ENCODE data around the gene PRKCSH. TPM values are rescaled to one million over a fixed set of nuclear protein-coding genes. Genes with fewer than 3 reads are reported as not detected.
"Not testable (repeated sequence)": the region's sequence is repeated elsewhere in the genome, so short reads cannot be mapped to it uniquely, and the experiment has no call there.

Gene PRKCSH
- total RNA-seq, 1 experiment from 2014 or later, result 164 TPM

- Histone ChIP-seq H3K9me3 (replicated peaks) (no peaks in the 10 kb centered on the region), H3K4me3 (peak overlapping the region; percentile 25), H3K27ac (no peak overlapping the region), H3K36me3 (peaks cover 7% of the 10 kb centered on the region; the same call in 1 of the 2 replicates), H3K27me3 (no peaks in the 10 kb centered on the region), H3K4me1 (0 out of 2 replicates have a peak, but pooled peaks cover 2% of the 10 kb centered on the region)
- no peak for DNase-seq
Measured at GRCh38 chr19:11451871-11452619, 16.6 kb downstream of the PRKCSH start.

- Histone ChIP-seq H3K4me3 (peak overlapping the region; percentile 25), H3K27me3 (no peaks in the 10 kb centered on the region), H3K27ac (no peak overlapping the region), H3K36me3 (peaks cover 7% of the 10 kb centered on the region; the same call in 1 of the 2 replicates), H3K9me3 (replicated peaks) (no peaks in the 10 kb centered on the region), H3K4me1 (0 out of 2 replicates have a peak, but pooled peaks cover 2% of the 10 kb centered on the region)
- DNase-seq, result peak in 1 of 2 experiments; percentile 47
Measured at GRCh38 chr19:11452620-11453310, 17.3 kb downstream of the PRKCSH start.

- Histone ChIP-seq H3K27me3 (no peaks in the 10 kb centered on the region), H3K4me3 (no peak overlapping the region), H3K9me3 (replicated peaks) (no peaks in the 10 kb centered on the region), H3K27ac (no peak overlapping the region), H3K4me1 (0 out of 2 replicates have a peak, but pooled peaks cover 2% of the 10 kb centered on the region), H3K36me3 (peaks cover 4% of the 10 kb centered on the region; the same call in 1 of the 2 replicates)
- DNase-seq, result no peak
Measured at GRCh38 chr19:11453468-11454341, 18.3 kb downstream of the PRKCSH start.

GRCh38 chr19:11455233-11455554 lies 19.8 kb downstream of the PRKCSH start:
- H3K4me3 ChIP-seq; H3K4me1 ChIP-seq; H3K27ac ChIP-seq; H3K27me3 ChIP-seq; DNase-seq; H3K9me3 ChIP-seq (replicated peaks); H3K36me3 ChIP-seq: not testable (repeated sequence)

- Histone ChIP-seq H3K36me3 (no peaks in the 10 kb centered on the region), H3K9me3 (replicated peaks) (no peaks in the 10 kb centered on the region), H3K27ac (no peak overlapping the region), H3K4me3 (no peak overlapping the region), H3K27me3 (no peaks in the 10 kb centered on the region), H3K4me1 (0 out of 2 replicates have a peak, but pooled peaks cover 2% of the 10 kb centered on the region)
- no peak for DNase-seq
Measured at GRCh38 chr19:11456659-11457058, 21.2 kb downstream of the PRKCSH start.

GRCh38 chr19:11457115-11457514 lies 21.7 kb downstream of the PRKCSH start:
- H3K4me1 ChIP-seq, result no peaks in the 10 kb centered on the region
- DNase-seq, result no peak
- no peaks in the 10 kb centered on the region for H3K9me3 ChIP-seq (replicated peaks)
- H3K27me3 ChIP-seq, result no peaks in the 10 kb centered on the region
- H3K4me3 ChIP-seq, result no peak overlapping the region
- H3K36me3 ChIP-seq, result no peaks in the 10 kb centered on the region
- no peak overlapping the region for H3K27ac ChIP-seq

GRCh38 chr19:11457831-11458230 lies 22.4 kb downstream of the PRKCSH start:
- no peaks in the 10 kb centered on the region for H3K27me3 ChIP-seq
- no peaks in the 10 kb centered on the region for H3K9me3 ChIP-seq (replicated peaks)
- no peaks in the 10 kb centered on the region for H3K36me3 ChIP-seq
- no peaks in the 10 kb centered on the region for H3K4me1 ChIP-seq
- H3K27ac ChIP-seq, result no peak overlapping the region
- no peak overlapping the region for H3K4me3 ChIP-seq
- no peak for DNase-seq

- Histone ChIP-seq H3K9me3 (replicated peaks) (no peaks in the 10 kb centered on the region), H3K36me3 (no peaks in the 10 kb centered on the region), H3K4me3 (no peak overlapping the region), H3K4me1 (no peaks in the 10 kb centered on the region), H3K27ac (no peak overlapping the region), H3K27me3 (no peaks in the 10 kb centered on the region)
- DNase-seq, result no peak
Measured at GRCh38 chr19:11458236-11458900, 22.9 kb downstream of the PRKCSH start.

- not testable (repeated sequence) for H3K4me1 ChIP-seq; DNase-seq; H3K4me3 ChIP-seq; H3K27me3 ChIP-seq; H3K36me3 ChIP-seq; H3K27ac ChIP-seq; H3K9me3 ChIP-seq (replicated peaks)
Measured at GRCh38 chr19:11458912-11459311, 23.5 kb downstream of the PRKCSH start.

- Histone ChIP-seq H3K4me1 (no peaks in the 10 kb centered on the region), H3K36me3 (no peaks in the 10 kb centered on the region), H3K9me3 (replicated peaks) (no peaks in the 10 kb centered on the region), H3K27me3 (no peaks in the 10 kb centered on the region), H3K4me3 (no peak overlapping the region), H3K27ac (no peak overlapping the region)
- no peak for DNase-seq
Measured at GRCh38 chr19:11460207-11460606, 24.8 kb downstream of the PRKCSH start.

- no peaks in the 10 kb centered on the region for H3K27me3 ChIP-seq
- no peak for DNase-seq
- H3K4me1 ChIP-seq, result no peaks in the 10 kb centered on the region
- H3K27ac ChIP-seq, result no peak overlapping the region
- no peak overlapping the region for H3K4me3 ChIP-seq
- no peaks in the 10 kb centered on the region for H3K9me3 ChIP-seq (replicated peaks)
- no peaks in the 10 kb centered on the region for H3K36me3 ChIP-seq
Measured at GRCh38 chr19:11461453-11461852, 26.0 kb downstream of the PRKCSH start.

- no peaks in the 10 kb centered on the region for H3K27me3 ChIP-seq
- no peaks in the 10 kb centered on the region for H3K36me3 ChIP-seq
- no peaks in the 10 kb centered on the region for H3K9me3 ChIP-seq (replicated peaks)
- H3K27ac ChIP-seq, result no peak overlapping the region
- no peaks in the 10 kb centered on the region for H3K4me1 ChIP-seq
- DNase-seq, result no peak
- H3K4me3 ChIP-seq, result no peak overlapping the region
Measured at GRCh38 chr19:11463391-11463790, 28.0 kb downstream of the PRKCSH start.

GRCh38 chr19:11464333-11465265 lies 29.2 kb downstream of the PRKCSH start:
- DNase-seq, result no peak
- Histone ChIP-seq H3K4me1 (no peaks in the 10 kb centered on the region), H3K27me3 (no peaks in the 10 kb centered on the region), H3K36me3 (no peaks in the 10 kb centered on the region), H3K9me3 (replicated peaks) (no peaks in the 10 kb centered on the region), H3K27ac (no peak overlapping the region), H3K4me3 (no peak overlapping the region)

- DNase-seq, result no peak
- Histone ChIP-seq H3K9me3 (replicated peaks) (no peaks in the 10 kb centered on the region), H3K4me1 (no peaks in the 10 kb centered on the region), H3K27ac (no peak overlapping the region), H3K36me3 (no peaks in the 10 kb centered on the region), H3K4me3 (no peak overlapping the region), H3K27me3 (no peaks in the 10 kb centered on the region)
Measured at GRCh38 chr19:11465600-11465999, 30.2 kb downstream of the PRKCSH start.

Measured in SJCRH30 (cell line).